Measurements from ENCODE around the gene ABCC12.

GRCh38 chr16:48194828-48195556 lies 39.2 kb upstream of the ABCC12 start:
- TF ChIP-seq POLR2AphosphoS5 (IDR thresholded peaks at IDR 0.05; ENCODE audit: borderline replicate concordance, low read depth, low read length) (no peak), EZH2 (IDR thresholded peaks at IDR 0.05) (no peak), FOXP2 (optimal IDR thresholded peaks at IDR 0.05; ENCODE audit: control extremely low read depth, extremely low read length, insufficient read depth) (no peak)
